Ovary (tissue), 3 donors: ENCODE results near the gene ATP6V1F.

Experiments used
- CTCF ChIP-seq, 3 donors: fragments of 450-650 bp in 2 of 3; fragments of 200-600 bp in 1 of 3; IDR thresholded peaks; one replicate each; pipeline versions ENCODE4 v1.5.1 to v1.8.0; 2016 to 2022; ENCODE audit warnings: antibody characterized with exemption in 3 of 3, mild to moderate bottlenecking in 1 of 3
- POLR2A ChIP-seq: fragments of 450-650 bp; IDR thresholded peaks from one replicate; pipeline ENCODE4 v1.6.1; 2017; ENCODE audit warnings: antibody characterized with exemption, mild to moderate bottlenecking, moderate library complexity
- donor health status: DM: no; HTN: no; CAD: no.

- no peak for TF ChIP-seq CTCF (IDR thresholded peaks at IDR 0.05)
- no peak for TF ChIP-seq POLR2A
Observed at GRCh38 chr7:128854396-128854795, 8.3 kb upstream of the ATP6V1F start.
